NCI-H69 (cell line): ENCODE results near the gene C16orf82.
"Not testable (repeated sequence)": the region's sequence is repeated elsewhere in the genome, so short reads cannot be mapped to it uniquely, and the experiment has no call there.

Experiments
- DNase-seq: peaks from one replicate; lab custom pipeline; 2025; lab: John Stamatoyannopoulos, UW

Gene C16orf82

DNA sequence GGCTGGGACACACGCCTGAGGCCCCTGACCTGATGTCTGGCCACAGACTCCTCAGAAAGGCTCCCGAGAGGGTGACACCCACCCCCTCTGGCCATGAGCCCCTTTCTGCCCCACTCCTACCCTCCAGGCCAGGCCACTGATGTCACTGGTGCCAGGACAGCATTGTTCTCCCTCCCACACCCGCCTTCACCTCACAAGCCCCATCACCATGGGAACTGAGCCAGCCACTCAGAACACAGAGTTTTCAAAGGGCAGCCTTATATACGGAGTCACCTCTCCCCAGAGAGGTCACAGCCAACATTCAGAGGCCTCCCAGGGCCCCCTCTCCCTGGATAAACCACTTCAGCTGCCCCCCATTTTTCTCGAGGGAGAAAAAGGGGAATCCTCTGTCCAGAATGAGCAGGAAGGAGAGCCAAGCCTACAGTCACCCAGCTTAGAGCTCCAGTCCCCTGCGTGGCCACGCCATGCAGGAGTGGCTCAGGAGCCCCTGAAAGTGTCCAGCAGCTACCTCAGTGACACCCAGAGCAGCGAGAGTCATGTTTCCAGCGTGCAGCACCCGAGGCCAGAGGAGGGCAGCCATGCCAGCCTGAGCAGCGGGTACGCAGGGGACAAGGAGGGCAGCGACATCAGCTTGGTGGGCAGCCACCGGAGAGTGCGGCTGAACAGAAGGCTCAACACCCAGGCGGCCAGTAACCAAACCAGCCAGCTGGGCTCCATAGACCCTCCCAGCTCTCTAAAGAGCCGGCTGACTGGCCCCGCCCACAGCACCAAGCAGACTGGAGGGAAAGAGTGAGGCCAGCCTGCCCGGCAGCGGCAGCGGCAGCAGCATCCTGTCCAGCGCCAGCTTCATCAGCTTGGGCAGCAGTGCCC lies at the start of gene C16orf82:
Gene C16orf82, plus strand, starts transcription at position 260 of the 870 bp plus-strand sequence.
- DNase-seq, result peak; percentile 69

DNA sequence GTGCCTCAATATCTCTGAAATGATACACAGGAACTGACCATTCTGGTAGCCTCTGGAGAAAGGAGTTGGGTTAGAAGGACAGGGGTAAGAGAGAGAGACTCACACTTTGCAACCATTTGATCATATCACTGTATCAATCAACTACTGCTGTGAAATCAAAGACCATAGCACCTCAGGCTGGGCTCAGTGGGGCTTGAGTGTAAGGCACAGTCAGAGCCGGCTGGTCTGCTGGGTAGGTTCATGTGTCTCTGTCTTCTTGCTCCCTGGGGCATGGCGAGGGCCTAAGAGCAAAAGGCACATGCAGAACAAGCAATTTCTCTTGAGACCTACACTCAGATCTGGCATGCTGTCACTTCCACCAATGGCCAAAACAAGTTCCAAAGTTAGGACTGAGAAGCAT lies 46.7 kb upstream of the C16orf82 start:
- no peak for DNase-seq

DNA sequence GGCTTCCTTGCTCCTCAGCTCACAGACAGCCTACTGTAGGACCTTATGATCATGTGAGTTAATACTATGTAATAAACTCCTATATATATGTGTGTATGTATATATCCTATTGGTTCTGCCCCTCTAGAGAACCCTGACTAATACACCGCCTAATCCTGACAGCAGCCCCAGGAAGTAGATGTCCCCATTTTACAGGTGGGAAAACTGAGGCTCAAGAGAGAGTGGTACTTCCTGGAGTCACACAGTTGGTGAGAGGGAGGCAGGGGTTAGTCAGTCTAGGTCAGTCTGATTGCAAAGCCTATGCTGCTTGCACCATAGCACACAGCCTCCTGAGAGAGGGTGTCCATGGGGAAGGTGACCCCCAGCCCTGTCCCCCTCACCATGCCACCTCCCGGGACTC lies 42.7 kb upstream of the C16orf82 start:
- DNase-seq, result no peak

DNA sequence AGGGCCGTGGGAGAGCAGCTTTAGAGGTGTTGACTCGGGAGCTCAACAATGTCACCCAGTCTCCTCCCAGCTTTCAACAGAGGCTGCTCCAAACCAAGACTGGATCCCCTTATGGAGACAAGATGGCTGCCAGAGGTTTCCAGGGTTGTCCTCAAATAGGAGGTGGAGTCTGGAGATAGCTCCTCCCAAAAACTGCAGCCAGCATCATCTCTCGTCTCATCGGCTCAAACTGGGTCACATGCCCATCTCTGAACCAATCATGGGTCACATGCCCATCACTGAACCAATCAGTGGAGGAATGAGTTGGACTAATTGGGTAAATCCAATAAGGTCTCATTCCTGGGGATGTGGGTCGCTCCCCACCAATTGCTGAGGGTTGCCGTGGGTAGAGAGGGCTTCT lies 41.1 kb upstream of the C16orf82 start:
- no peak for DNase-seq

DNA sequence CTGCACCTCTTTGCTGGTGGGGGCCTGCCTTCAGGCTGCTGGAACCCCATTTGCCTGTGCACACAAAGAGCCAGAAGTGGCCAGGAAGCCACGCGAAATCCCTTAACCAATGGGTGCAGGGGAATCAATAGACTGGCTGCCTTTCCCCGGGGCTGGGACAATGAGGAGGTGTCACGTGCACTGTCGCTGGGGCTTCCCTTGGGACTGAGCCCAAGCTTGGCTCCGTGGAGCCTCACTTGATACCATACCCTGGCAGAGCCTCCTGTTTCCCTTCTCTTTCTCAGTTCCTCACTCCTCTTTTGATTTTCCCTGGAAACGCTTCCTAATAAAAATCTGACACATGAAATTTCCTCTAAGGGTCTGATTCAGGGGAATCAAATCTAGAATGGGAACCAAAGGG lies 38.8 kb upstream of the C16orf82 start:
- no peak for DNase-seq

DNA sequence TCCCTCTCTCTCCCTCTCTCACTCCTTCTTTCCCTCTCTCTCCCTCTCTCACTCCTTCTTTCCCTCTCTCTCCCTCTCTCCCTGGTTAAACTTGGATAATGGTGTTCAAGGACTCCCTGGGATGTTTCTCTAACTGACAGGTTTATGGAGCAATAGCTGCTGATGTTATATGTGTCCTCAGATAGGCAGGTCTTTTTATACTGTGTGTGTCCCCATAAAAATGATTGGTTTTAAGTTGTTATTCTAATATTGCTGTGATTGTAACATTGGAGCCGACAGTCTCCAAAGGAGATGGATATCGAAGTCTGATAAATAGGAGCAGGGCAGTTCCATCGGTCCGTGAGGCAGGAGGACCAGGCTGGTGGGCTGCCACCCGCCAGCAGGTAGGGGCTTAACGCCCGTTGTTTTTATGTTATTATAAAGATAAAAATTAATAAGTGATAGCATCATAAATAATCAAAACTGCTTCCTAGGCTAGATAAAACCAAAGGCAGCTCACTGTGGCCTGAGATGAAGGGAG lies 38.1 kb upstream of the C16orf82 start:
- DNase-seq, result no peak

DNA sequence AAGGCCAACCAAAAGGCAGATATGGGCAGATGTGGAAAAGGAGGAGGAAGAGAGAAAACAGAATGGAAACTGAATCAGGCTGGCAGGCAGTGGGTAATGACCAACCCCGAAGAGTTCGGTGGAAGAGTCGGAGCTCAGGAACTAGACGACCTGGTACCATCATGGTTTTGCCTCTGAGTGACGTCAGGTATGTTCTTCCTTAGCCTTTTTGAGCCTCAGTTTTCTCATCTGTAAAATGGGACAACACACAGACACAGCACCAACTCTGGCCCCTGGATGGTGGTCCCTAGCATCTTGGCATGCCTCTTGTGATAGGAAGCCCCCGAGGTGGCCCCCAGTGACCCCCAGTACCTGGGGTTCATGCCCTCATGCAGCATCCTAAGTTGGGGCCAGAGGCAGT lies 37.2 kb upstream of the C16orf82 start:
- DNase-seq, result no peak

DNA sequence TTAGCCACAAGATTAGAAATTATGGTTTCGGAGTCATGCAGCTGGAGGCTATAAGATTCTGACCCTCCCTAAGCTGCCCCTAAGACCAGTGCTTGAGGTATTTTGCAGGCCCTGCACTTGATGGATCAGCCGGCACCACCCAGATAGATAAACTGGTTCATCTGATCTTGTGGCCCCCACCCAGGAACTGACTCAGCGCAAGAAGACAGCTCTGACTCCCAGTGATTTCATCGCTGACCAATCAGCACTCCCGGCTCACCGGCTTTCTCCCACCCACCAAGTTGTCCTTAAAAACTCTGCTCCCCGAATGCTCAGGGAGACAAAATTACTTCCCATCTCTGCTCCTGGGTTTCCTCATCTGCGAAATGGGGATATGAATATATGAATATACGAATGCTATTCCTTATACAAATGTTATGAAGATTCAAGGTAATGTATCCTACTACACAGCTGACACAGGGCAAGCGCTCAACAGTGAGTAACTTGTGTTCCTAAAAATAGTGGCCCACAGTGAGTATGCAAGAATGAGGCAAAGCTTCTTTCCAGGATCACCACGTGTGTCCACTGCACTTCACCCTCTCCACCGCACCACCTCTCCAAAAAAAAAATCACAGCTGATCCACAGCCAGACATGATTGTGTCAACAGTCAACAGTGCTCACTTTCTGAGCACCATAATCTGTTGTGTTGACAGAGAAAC lies 33.3 kb upstream of the C16orf82 start:
- no peak for DNase-seq

DNA sequence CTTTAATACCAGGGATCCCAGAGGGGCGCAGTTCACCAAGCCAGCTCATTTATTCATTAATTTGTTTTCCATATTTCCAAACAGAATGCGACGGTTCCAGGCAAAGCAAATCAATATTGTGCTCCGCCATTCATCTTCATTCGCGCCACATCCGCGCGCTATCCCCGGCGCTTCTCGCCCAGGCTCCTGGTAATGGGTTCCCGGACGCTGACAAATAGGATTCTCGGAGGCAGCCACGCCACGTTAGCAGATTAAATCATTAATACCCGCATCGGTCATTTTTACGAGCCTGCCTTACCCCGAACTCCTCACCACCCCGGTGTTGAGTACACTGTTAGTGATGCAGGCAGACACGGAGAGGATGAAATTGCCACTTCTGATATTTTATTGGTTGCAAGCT lies 26.0 kb upstream of the C16orf82 start:
- DNase-seq, result no peak

DNA sequence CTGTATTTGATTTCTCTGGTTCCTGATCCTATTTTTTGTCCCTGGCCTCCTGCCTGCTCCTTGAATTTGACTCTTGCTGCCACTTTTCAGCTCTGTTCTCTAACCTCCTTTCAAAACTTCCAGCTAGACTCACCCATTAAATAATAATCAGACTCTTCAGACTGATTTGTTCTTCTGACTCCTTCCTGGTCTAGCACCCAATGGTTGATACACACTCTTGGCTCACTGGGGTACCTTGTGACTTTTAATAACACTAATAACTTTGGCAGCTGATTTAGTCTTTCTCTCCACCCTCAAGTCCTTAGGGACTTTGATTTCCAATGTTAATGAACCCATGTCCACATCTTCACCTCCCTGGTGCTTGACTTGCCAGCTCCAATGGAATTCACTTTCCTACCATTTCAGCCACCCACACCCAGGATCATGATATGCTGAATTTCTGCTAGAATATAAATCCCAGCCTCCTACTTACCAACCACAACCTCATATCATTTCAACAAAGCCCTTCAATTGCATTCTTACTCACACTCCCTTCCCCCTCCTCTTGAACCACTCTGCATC lies 19.7 kb upstream of the C16orf82 start:
- no peak for DNase-seq

DNA sequence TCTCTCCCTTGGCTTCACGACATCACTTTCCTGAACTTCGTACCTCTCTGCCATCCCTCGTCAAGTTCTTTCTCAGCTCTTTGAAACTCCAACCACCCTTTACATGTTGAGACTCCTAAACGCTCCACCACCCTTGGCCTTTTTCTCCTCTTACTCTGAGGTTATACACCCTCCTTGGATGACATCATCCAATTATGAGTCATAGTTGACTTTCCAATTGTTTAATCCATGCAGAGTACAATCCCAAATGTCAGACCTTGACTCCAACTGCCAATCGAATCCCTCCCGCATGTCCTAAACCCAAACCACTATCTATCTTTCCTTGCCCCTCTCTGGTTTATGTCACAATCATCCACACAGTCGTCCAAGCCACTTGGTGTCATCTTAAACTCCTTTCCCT lies 18.4 kb upstream of the C16orf82 start:
- peak; percentile 16 for DNase-seq

DNA sequence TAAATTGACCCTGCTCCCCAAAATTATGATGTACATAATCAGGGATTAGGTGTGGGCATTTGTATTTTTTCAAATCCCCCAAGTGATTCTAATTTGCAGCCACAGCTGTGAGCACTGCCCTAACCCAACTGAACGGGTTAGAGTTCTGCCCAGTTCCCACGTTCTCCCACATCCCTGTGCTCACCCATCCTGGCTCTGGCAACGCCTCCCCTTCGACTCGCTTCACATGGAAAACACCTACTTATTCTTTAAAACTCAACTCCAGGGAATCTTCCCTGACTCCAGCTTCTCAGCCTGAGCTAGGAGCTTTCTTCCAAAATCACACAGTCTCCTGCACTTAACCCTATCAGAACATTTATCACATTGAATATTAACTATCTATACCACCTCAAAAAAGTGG lies 17.6 kb upstream of the C16orf82 start:
- no peak for DNase-seq

DNA sequence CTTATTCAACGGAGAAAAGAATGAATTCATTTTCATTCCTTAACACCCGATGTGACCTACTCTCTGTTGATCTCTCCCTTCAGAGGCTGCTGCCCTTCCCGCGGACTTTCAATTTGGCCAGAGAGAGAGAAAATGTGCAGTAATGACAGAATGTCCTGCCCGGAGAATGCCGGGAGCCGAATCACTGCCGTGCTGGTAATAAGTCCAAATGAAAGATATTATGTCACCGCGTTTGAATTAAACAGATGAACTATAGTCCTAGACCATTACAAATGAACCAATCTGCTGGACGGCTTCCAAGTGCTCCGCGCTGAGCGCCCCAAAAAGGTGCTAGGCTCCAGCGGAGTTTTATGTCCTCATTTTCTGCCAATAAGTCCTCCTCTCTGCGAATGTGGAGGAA lies 14.7 kb upstream of the C16orf82 start:
- peak; percentile 26 for DNase-seq

DNA sequence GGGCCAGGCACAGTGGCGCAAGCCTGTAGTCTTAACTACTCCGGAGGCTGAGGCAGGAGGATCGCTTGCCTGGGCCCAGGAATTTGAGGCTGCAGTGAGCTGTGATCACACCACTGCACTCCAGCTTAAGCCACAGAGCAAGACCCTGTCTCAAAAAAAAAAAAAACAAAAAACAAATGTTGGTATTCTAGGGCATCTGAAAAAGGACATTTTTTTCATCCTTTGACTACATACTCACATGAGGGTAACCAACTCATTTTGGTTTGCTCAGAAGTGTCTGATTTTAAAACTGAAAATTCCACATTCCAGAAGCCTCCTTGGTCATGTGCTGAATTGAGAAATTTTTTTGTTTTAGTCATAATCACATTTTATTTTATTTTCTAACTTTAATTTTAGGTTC lies 12.7 kb upstream of the C16orf82 start:
- DNase-seq, result no peak

DNA sequence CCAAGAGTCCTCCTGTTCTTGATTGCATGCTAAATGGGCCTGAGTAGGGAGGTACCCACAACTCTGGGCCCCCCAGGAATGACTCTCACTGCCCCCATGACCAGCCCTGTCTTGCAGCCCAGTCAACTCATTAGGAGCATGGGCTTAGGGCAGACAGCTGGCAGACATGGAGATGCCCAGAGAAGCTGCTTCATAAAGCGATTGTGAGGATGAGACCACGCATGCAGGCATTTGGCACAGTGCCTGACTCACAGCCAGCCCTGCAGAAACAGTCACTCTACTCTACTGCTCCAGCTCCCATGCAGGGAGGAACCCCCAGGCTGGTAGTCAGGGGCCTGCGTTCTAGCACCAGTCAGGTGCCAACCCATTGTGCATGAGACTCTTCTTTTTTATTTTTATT lies 8.4 kb upstream of the C16orf82 start:
- DNase-seq, result no peak

DNA sequence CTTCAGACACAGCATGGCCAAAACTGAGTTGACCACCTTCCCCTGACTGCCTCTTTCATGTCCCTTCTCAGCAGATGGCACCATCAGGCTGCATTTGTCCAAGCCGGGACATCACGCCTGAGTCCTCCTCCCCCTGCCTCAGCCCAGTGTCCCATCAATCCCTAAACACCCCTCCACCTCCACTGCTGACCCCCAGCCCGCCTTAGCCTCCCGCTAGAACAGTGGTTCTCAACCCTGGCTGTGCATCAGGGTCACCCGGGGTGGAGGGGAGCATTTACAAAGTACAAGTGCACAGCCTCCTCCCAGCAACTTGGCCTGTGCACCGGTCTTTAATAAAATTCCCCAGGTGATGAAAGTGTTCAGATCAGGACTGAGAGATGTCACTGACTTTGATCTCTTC lies 4.0 kb downstream of the C16orf82 start:
- DNase-seq, result no peak

DNA sequence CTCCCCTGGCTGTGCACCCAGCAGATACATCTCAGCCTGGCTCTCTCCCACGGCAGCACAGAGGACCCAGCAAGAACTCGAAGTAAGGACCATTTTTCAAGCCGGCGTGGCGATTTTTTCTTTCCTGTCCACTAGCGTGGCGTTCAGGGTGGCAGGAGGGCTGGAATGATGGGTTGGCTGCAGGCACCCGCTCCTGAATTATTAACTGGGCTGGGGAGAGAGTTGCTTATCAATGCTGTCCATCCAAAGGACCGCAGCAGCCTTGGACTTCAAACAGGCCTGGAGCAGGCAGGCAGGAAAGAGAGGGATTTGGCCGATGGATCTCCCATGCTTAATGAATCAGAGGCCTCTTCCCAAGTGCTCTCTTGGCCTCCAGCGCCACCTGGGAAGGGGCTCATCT lies 7.0 kb downstream of the C16orf82 start:
- DNase-seq, result no peak

DNA sequence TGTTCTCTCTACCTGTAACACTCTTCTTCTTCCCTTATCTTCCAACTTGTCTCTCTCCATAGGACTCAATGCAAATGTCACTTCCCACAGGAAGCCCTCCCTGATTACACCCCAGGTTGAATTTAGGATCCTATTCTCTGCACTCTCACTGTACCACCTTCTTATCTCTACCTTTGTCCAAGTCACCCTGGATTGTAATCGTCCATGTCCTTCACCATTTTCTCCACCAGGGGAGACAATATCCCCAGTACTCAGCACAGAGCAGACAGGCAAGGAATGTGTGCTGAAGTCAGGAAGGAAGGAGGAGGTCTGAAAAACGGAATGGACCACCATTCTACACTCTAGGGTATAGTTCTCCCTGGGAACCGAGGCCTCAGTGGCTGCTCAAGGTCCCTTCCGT lies 14.2 kb downstream of the C16orf82 start:
- peak; percentile 10 for DNase-seq

DNA sequence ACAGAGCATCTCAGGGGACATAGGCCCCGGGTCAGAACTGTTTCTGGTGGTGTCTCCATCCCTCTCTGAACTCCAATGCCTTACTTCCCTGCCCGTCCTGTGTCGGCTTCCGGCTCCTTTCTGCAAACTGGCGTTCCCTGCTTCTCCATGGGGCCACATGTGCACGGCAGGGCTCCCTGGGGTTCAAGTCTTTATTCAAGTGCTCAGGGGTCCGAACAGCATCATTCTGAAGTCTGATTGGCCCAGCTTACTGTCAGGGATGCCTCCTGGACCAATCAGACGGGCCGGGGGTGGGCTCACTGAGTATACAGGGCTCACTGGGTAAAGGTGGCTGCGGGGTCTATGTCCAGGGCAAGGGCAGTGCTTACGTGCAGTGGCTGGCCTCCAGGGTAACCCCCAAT lies 17.1 kb downstream of the C16orf82 start:
- no peak for DNase-seq

DNA sequence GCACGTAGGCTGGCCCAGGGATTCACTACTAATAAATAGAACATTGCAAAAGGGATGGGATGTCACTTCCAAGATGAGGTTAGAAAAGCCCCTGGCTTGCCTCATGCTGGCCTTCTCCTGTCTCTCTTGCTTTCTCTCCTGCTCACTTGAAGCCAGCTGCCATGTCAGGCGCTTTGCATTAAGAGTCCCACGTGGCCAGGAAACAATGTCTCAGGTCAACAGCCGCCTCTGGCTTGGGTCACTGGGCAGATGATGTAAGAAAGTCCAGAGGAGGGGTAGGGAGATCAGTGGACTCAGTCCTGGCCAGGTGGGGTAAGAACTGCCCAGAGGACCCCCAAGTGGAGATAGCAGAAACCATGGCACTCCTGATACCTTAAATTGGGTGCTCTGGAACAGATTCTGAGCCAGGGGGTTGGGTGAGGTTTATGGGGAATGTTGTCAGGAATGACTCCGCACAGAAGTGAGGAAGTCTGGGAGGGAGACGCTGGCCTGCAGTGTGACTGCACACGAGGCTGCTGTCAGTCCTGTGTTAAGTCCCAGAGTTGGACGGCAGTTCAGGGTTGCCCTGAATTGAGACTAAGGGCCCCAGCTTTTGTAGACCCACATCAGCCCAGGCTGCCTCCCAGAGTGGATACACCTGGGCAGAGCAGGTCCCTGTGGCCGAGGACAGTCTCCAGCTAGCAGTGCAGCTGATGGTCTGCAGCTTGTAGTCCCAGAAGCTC lies 17.7 kb downstream of the C16orf82 start:
- DNase-seq, result no peak

DNA sequence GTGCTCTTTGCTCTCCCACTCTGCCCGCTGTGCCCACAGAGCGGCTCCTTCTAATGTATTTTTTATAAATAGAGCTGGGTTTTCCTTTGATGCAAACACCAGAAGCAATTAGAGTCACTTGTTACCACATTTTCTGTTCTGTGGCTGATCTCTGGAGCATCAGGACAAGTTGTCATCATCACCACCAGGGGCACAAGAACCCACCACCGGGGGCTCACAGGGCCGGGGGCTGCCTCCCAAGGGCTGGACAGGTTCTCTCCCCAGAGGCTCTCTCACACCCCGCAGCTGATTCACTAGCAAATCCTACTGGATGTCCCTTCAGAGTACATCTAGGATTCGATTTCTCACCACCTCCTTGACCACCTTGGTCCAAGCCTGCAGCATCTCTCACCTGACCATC lies 18.5 kb downstream of the C16orf82 start:
- no peak for DNase-seq

DNA sequence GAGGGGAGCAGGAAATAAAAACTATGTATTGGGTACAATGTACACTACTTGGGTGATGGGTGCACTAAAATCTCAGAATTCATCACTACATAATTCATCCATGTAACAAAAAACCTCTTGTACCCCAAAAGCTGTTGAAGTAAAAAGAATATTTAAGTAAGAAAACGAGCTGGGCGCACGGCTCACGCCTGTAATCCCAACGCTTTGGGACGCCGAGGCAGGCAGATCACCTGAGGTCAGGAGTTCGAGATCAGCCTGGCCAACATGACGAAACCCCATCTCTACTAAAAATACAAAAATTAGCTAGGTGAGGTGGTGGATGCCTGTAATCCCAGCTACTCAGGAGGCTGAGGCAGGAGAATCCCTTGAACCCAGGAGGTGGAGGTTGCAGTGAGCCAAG lies 19.3 kb downstream of the C16orf82 start:
- not testable (repeated sequence) for DNase-seq
